Endothelial cell (in vitro differentiated cells): ENCODE measurements around the gene SLC25A25. TPM values are rescaled to one million over a fixed set of nuclear protein-coding genes. Genes with fewer than 3 reads are reported as not detected.
A peak's percentile ranks its signal among the peaks of the same experiment; 100 is the strongest.

Experiments
- DNase-seq: peaks from one replicate; pipeline ENCODE4 v3.0.0; 2021; ENCODE audit warnings: low spot score
- H3K27ac Mint-ChIP-seq: one replicate; pipeline ENCODE4 v1.8.0; 2021; ENCODE audit warnings: mixed read lengths, inconsistent platforms; ENCODE audit not compliant: unreplicated experiment
- H3K27me3 Mint-ChIP-seq: one replicate; pipeline ENCODE4 v1.8.0; 2021; ENCODE audit warnings: mild to moderate bottlenecking, moderate library complexity, mixed read lengths, inconsistent platforms; ENCODE audit not compliant: unreplicated experiment
- H3K36me3 Mint-ChIP-seq: one replicate; pipeline ENCODE4 v1.8.0; 2021; ENCODE audit warnings: mild to moderate bottlenecking, low read depth, mixed read lengths, inconsistent platforms; ENCODE audit not compliant: unreplicated experiment
- H3K4me1 Mint-ChIP-seq: one replicate; pipeline ENCODE4 v1.8.0; 2021; ENCODE audit warnings: mild to moderate bottlenecking, mixed read lengths, inconsistent platforms; ENCODE audit not compliant: unreplicated experiment
- H3K4me3 Mint-ChIP-seq: one replicate; pipeline ENCODE4 v1.8.0; 2021; ENCODE audit warnings: mild to moderate bottlenecking, mixed read lengths, inconsistent platforms; ENCODE audit not compliant: unreplicated experiment
- H3K9me3 Mint-ChIP-seq: one replicate; pipeline ENCODE4 v1.8.0; 2021; ENCODE audit warnings: mixed read lengths, inconsistent platforms; ENCODE audit not compliant: unreplicated experiment
- total RNA-seq: library from RNA; stranded (reverse); fragmentation: NEBNext Ultra II Directional; extraction: Animal tissue kit (Norgen Biotek cat#: 25700); gene quantifications from one replicate; pipeline ENCODE4 v1.2.1, GENCODE V29; 2021; ENCODE audit not compliant: unreplicated experiment
- TF ChIP-seq, protein P1 (sequence below): fragments of 200-600 bp; sonication (generic); IDR thresholded peaks from one replicate; pipeline ENCODE4 v1.5.0; 2021; ENCODE audit warnings: antibody characterized with exemption; ENCODE audit not compliant: unreplicated experiment

The SLC25A25 gene
- total RNA-seq, 1 donor from 2014 or later, result 8.5 TPM

DNA sequence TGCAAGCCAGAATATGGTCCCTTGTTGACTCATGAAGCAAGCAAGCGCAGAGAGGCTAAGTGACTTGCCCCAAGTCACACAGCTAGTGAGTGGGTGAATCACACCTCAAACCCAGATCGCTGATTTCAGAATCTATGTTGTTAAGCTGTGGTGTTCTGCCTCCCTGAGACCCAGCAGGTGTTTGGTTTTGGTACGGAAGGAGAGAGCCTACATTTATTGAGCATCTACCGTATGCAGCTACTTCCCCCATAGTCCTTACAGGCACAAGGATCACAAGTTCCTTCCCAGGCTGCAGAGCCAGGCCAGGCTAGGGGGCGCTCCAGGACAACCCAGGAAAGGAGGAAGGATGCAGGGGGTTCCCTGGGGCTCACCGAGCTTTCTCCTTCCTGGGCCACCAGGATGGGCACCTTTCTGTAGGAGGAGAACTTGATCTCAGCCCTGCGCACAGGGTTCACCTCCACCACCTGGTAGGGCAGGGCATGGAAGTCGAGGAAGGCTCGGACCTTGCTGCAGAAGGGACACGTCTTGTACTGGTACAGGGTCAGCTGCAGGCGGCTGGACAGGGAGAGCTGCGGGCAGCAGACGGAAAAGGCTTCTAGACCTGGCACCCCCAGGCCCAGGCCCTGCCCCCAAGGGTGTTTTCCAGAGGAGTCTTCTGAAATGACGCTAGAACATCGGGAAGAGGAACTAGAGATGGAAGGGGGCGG, 57.0 kb downstream of the SLC25A25 start:
- TF ChIP-seq, protein P1, sequence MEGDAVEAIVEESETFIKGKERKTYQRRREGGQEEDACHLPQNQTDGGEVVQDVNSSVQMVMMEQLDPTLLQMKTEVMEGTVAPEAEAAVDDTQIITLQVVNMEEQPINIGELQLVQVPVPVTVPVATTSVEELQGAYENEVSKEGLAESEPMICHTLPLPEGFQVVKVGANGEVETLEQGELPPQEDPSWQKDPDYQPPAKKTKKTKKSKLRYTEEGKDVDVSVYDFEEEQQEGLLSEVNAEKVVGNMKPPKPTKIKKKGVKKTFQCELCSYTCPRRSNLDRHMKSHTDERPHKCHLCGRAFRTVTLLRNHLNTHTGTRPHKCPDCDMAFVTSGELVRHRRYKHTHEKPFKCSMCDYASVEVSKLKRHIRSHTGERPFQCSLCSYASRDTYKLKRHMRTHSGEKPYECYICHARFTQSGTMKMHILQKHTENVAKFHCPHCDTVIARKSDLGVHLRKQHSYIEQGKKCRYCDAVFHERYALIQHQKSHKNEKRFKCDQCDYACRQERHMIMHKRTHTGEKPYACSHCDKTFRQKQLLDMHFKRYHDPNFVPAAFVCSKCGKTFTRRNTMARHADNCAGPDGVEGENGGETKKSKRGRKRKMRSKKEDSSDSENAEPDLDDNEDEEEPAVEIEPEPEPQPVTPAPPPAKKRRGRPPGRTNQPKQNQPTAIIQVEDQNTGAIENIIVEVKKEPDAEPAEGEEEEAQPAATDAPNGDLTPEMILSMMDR, result no peak
- H3K9me3 Mint-ChIP-seq, result peaks cover 8% of the 10 kb centered on the region
- H3K27me3 Mint-ChIP-seq, result peaks cover 3% of the 10 kb centered on the region
- peak; percentile 73 for DNase-seq
- H3K27ac Mint-ChIP-seq, result no peak overlapping the region
- H3K36me3 Mint-ChIP-seq, result peaks cover 3% of the 10 kb centered on the region
- H3K4me3 Mint-ChIP-seq, result no peak overlapping the region
- H3K4me1 Mint-ChIP-seq, result peaks cover 13% of the 10 kb centered on the region

DNA sequence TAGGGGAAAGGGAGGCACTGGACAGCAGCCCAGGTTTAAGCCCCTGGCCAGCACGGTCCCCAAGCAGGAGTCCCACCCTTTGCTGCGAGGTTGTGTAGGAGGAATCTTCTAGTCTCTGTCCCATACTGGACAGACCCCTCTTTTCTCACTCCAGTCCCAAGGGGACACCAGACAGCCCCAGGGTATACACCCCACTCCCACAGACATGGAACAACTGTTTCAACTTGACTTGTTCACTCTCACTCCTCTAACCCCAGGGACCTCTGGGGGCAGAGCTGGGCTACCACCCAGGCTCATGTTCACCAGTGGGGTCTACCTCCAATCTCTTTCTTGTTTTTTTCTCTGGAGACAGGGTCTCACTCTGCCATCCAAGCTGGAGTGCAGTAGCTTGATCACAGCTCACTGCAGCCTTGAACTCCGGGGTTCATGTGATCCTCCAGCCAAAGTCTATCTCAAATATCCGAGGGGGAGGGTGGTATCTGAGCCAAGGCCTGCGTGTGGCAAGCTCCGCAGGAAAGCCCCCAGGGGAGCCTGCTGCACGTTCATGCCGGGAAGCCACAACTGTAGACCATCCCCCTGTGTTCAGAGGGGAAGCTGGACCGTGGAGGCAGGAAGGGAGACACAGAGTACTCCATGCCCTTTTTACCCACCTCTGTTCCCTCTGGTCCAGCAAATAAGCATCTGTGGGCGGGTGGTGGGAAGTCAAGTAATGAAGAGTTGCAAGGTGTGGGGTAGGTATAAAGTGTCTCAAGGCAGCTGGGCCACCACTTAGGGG, 57.7 kb downstream of the SLC25A25 start:
- Mint-ChIP-seq H3K27ac (no peak overlapping the region), H3K9me3 (peaks cover 8% of the 10 kb centered on the region), H3K27me3 (peaks cover 3% of the 10 kb centered on the region), H3K36me3 (peaks cover 3% of the 10 kb centered on the region), H3K4me3 (peak overlapping the region; percentile 62), H3K4me1 (peaks cover 13% of the 10 kb centered on the region)
- DNase-seq, result no peak
- TF ChIP-seq, protein P1, result no peak

- peak within 1 kb of the TSS; percentile 90 for H3K27ac Mint-ChIP-seq
- peak within 1 kb of the TSS; percentile 97 for H3K4me3 Mint-ChIP-seq
- TF ChIP-seq, protein P1, result no peak
These were observed 59.5 kb downstream of the SLC25A25 start, which contains the start of gene PTGES2 for GRCh38 chr9:128127568-128127989. Gene PTGES2, minus strand, starts transcription at chr9:128127729. Its CDS starts 12 bp downstream, at chr9:128127717.

GRCh38 chr9:128127990-128128835, 60.2 kb downstream of the SLC25A25 start:
- Mint-ChIP-seq H3K4me3 (peak overlapping the region; percentile 97), H3K36me3 (peaks cover 3% of the 10 kb centered on the region), H3K27me3 (peaks cover 6% of the 10 kb centered on the region), H3K27ac (peak overlapping the region; percentile 90), H3K9me3 (peaks cover 8% of the 10 kb centered on the region), H3K4me1 (peaks cover 16% of the 10 kb centered on the region)
- peak; percentile 86 for DNase-seq
- TF ChIP-seq, protein P1, result no peak

More at GRCh38 chr9:128127568-128127989, 59.5 kb downstream of the SLC25A25 start, which contains the start of gene PTGES2:
- peak; percentile 82 for DNase-seq
- Mint-ChIP-seq H3K4me1 (peaks cover 13% of the 10 kb centered on the region), H3K27me3 (peaks cover 3% of the 10 kb centered on the region), H3K36me3 (peaks cover 3% of the 10 kb centered on the region), H3K9me3 (peaks cover 8% of the 10 kb centered on the region)
